Stimulated activated CD4-positive, alpha-beta T cell treated with anti-CD3 and anti-CD28 coated beads, TNF-alpha, amount 100 ng/mL, for 48 hours (primary cell): ENCODE measurements around the gene ANGEL2.
"Not testable (repeated sequence)": the region's sequence is repeated elsewhere in the genome, so short reads cannot be mapped to it uniquely, and the experiment has no call there.

Experiments used
- DNase-seq, 3 donors: peaks; one replicate each; pipeline ENCODE4 v3.0.0-alpha.2; 2020; ENCODE audit warnings: low read depth in 3 of 3

ANGEL2 gene

GRCh38 chr1:212975111-212975918, 40.4 kb downstream of the ANGEL2 start:
- DNase-seq: no peak

- no peak for DNase-seq
Observed at GRCh38 chr1:212974711-212975110, 41.0 kb downstream of the ANGEL2 start.

DNA sequence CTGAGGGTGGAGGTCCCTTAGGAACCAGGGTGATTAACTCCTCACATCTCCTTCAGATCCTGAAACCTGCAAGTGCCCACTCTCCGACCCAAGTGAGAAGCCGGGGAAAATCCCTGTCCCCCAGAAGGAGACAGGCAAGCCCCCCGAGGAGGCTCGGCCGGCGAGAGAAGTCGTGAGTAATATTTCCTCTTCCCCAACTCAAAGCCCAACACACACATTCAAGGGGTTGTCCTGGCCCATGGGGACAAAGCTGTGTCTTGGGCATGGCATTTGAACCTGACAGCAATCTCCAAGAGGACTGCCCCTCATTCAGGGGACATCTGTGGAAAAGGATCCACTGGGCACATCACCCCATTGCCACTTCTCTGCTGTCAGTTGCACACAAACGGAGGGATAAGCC, 41.8 kb downstream of the ANGEL2 start:
- DNase-seq: no peak

DNA sequence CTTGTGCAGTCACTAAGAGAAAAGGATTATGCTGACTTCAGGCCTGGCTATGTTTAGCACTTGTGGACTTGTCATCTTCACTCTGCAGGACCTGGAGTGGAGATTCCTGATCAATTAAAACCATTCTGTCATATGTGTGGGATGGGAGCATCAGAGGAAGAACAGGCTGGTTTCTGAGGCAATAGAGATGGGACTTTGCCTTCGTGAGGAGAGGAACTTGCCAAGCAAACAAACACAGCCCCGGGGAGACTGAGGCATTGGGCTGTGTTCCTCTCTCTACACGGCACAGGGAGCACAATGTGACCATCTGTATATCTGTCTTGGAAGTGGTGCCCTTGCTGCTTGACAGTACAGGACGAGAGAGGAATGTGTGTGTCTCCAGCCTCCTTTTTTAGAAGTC, 42.2 kb downstream of the ANGEL2 start:
- DNase-seq: no peak

- no peak for DNase-seq
Observed at GRCh38 chr1:212971312-212971711, 44.4 kb downstream of the ANGEL2 start.

GRCh38 chr1:212970085-212970484, 45.6 kb downstream of the ANGEL2 start:
- no peak for DNase-seq

GRCh38 chr1:212968368-212968863, 47.3 kb downstream of the ANGEL2 start:
- DNase-seq: no peak

- no peak for DNase-seq
Observed at GRCh38 chr1:212967801-212968200, 47.9 kb downstream of the ANGEL2 start.

DNA sequence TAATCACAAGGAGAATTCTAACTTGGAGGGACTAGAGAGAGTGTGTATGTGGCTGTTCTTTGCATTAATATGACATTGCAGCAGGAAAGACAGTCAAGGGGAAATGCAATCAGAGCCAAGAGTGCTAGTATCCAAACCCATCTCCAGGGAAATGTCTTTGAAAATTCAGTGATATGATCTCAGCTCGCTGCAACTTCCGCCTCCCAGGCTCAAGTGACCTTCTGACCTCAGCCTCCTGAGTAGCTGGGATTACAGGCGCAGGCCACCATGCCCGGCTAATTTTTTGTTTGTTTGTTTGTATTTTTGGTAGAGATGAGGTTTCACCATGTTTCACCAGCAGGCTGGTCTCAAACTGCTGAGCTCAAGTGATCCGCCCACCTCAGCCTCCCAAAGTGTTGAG, 49.1 kb downstream of the ANGEL2 start:
- DNase-seq: no peak

GRCh38 chr1:212964993-212965392, 50.7 kb downstream of the ANGEL2 start:
- DNase-seq: not testable (repeated sequence)

GRCh38 chr1:212964102-212964501, 51.6 kb downstream of the ANGEL2 start:
- DNase-seq: no peak

DNA sequence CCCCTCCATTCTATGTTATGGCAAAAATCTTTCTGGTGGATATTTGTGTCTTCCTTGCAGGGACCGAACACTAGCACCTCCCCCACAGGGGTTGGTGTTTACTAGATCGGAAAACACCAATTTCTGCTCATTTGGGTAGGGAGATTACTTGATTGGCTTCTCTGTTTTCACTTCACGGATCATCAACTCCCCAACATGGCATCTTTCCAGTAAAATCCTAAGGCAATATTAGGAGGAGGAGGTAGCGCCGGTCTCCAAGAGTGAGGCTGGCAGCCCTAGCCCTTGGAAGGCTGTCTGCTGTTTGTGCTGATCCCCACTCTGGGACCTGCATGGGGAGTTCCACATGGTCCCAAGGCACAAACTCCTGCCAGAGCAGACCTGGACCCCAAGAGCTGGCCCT, 53.2 kb downstream of the ANGEL2 start:
- no peak for DNase-seq

DNA sequence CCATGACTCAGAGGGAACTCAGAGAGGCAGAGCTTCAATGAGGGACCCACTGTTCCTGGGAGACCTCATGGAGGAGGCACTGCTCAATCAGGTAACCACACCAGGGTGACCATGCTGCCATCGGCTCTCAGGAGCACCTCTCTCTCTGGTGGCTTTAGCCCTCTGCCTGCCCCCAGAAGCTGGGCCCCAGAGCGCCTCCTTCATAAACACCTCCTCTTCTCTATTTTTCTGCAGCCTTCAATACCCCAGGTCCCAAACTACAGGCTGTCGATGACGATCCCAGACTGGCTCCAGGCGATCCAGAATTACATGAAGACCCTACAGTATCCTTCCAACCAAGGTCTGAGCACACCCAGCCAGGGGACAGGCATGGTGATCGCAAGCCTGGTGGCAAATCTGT, 54.7 kb downstream of the ANGEL2 start:
- no peak for DNase-seq

GRCh38 chr1:212959266-212960220, 56.1 kb downstream of the ANGEL2 start:
- DNase-seq: no peak

- DNase-seq: no peak
Observed at GRCh38 chr1:212958175-212958574, 57.5 kb downstream of the ANGEL2 start.

GRCh38 chr1:212957546-212957945, 58.1 kb downstream of the ANGEL2 start:
- no peak for DNase-seq

- no peak for DNase-seq
Observed at GRCh38 chr1:212955961-212956620, 59.6 kb downstream of the ANGEL2 start.

DNA sequence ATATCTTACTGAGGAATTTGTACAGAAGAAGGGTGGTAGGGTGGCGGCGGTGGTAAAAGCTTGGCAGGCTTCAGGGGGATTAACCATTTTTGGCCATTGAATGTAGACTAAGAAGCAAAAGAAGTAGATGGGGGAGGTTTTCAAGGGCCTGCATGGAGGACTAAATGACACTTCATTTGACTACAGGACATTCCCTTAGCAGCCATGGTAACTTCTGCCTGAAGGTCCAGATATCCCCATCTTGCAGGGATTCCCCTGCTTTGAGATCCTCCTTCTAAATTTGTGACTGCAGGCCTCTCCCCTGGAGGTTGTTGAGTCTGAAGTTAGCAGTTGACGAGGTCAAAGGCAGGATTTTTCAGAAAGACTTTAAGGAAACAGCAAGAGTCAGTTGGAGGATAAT, 60.6 kb downstream of the ANGEL2 start:
- DNase-seq: no peak

- DNase-seq: no peak
Observed at GRCh38 chr1:212954514-212954913, 61.2 kb downstream of the ANGEL2 start.

- DNase-seq: no peak
Observed at GRCh38 chr1:212953321-212953720, 62.3 kb downstream of the ANGEL2 start.

DNA sequence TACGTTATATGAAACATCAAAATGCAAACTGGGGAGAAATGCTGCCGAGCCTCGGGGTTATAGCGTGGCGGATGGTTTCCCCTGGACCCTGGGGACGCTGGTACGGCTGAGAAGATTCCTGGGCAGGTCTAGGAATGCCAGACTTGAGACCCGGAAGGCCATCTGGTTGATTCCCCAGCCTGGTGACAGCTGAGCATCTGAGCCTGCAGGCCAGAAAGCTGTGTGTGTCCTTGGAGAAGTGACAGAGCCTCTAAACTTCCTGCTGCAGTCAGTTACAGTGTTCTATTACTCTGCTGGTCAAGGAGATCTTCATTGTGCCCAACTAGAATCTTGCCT, 63.1 kb downstream of the ANGEL2 start:
- DNase-seq: no peak

DNA sequence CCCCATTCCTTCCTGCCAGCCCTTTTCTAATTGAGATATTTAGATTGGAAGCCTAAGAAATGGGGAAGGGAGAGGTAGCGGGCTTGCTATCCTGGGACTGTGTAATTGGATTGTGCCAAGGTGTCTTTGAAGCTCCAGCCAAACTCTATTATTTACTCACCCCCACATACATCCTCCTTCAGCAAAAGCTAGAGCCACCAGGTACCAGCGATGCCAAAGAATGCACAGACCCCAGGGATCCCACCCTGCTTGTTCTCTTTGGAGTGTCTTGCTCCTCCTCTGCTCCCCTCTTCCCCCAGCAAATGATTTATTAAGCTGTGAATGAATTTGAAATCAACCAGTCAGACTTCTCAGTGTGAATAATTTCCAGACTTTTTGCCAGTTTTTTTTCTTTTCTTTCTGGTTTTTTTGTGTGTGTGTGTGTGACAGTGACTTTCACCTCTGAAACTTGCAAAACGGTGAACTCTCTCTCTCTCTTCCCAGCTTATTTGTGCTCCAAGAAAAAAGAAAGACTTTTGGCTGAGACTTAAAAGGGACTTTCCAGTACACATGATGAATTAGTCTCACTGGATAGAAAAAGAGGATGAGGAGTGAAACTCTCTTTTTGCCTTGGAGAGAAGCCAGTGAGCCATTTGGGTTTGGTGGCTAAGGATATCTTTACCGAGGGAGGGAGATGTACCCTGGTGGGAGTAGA, 63.6 kb downstream of the ANGEL2 start:
- no peak for DNase-seq
